Upper lobe of left lung (tissue), 4 donors: ENCODE measurements around the gene PATJ.

Experiments used
- CTCF ChIP-seq, 6 experiments: fragments of 450-650 bp in 4 of 6; fragments of 200-600 bp in 2 of 6; sonication (generic) in 2 of 6; IDR thresholded peaks; one replicate each; pipeline ENCODE4 v1.5.1; 2016 to 2019; ENCODE audit warnings: antibody characterized with exemption in 6 of 6
- POLR2AphosphoS5 ChIP-seq, 2 donors: sonication (generic); formaldehyde crosslinking; IDR thresholded peaks; one replicate each; pipeline ENCODE4 v1.5.1; 2017; ENCODE audit warnings: antibody characterized with exemption in 2 of 2

DNA sequence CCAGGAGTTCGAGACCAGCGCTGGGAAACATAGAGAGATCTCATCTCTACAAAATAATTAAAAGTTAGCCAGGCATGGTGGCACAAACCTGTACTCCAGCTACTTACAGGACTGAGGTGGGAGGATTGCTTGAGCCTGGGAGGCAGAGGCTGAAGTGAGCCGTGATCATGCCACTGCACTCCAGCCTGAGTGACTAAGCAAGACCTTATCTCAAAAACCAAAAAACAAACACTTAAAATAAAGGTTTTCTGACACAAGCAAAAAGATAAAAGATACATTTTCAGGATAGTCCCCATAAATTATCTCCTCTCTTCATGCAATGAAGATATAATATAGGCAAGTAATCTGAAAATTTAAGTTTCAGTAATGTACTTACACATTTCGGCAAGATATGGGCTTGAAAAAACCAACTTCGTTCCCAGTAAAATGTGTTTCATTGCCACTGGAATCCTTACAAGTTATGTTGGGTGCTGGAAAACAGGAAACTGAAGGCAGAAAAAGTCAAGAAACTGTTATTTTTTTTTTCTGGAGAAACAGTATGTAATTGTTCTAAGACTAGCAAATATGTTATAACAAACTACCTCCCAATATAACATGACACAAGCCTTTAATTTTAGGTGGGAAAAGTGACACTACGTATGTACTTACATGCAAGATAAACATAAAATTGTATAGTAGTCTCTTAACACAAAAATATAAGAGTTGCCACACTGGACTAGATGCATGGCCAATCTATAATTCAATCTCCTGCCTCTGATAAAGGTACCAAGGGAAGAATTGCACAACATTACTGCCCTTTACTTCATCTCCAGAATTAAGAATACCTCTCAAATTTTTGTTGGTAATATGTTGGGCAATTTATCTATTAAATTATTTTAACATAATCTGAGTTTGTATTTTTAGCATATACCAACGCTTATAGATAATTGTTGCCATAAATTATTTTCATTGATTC, 33.0 kb upstream of the PATJ start:
- TF ChIP-seq CTCF (IDR thresholded peaks at IDR 0.05) (no peak), POLR2AphosphoS5 (IDR thresholded peaks at IDR 0.05) (no peak)
